Measurements from ENCODE around the gene SAT1.

GRCh38 chrX:23764188-23764984, 18.6 kb upstream of the SAT1 start:
- TF ChIP-seq CTCF (IDR thresholded peaks at IDR 0.05) (no peak), POLR2A (IDR thresholded peaks at IDR 0.05) (no peak), EP300 (IDR thresholded peaks at IDR 0.05) (no peak)
